GM23248 (cell line): ENCODE measurements around the gene TSPEAR.

Source experiments
- EZH2 ChIP-seq: fragments of 200-600 bp; sonication (generic); IDR thresholded peaks from 2 replicates; pipeline ENCODE4 v1.6.1; 2018; ENCODE audit warnings: antibody characterized with exemption, mild to moderate bottlenecking; ENCODE audit not compliant: insufficient read depth, poor library complexity, severe bottlenecking
- EZH2phosphoT487 ChIP-seq: fragments of 200-600 bp; sonication (generic); IDR thresholded peaks from 2 replicates; pipeline ENCODE4 v1.6.1; 2018; ENCODE audit warnings: antibody characterized with exemption, moderate library complexity, mild to moderate bottlenecking, low read depth; ENCODE audit not compliant: insufficient read depth

GRCh38 chr21:44485254-44485793 lies 226.0 kb downstream of the TSPEAR start:
- TF ChIP-seq EZH2phosphoT487 (no peak), EZH2 (no peak)
